H1 (cell line): ENCODE measurements around the gene TM9SF3. TPM values are rescaled to one million over a fixed set of nuclear protein-coding genes. Genes with fewer than 3 reads are reported as not detected.
A peak's percentile ranks its signal among the peaks of the same experiment; 100 is the strongest.

Experiments
- CTCF ChIA-PET: fragments of 300-600 bp; sonication (Branson Sonifier 250); formaldehyde crosslinking; loops from one replicate; lab custom pipeline; 2021; ENCODE audit not compliant: partially characterized antibody; lab: Charles Lee
- POLR2A ChIA-PET: fragments of 300-600 bp; sonication (Branson Sonifier 250); formaldehyde crosslinking; loops from one replicate; lab custom pipeline; 2021; ENCODE audit warnings: inconsistent platforms; ENCODE audit not compliant: partially characterized antibody; lab: Charles Lee
- DNase-seq, 2 experiments: peaks; one replicate each; pipeline versions ENCODE4 v3.0.0 to v3.0.0-alpha.2; 2010 to 2022; ENCODE audit warnings: low spot score in 2 of 2, low read depth in 1 of 2, mixed read lengths in 1 of 2
- FAIRE-seq: peaks from 2 replicates; lab custom pipeline; 2011; peaks lifted over from hg19 to GRCh38; lab: Jason Lieb, UNC
- H2AFZ ChIP-seq: 2 replicates; pipeline ENCODE4 v1.8.1; 2012; ENCODE audit warnings: low read length, inconsistent platforms
- H2AK5ac ChIP-seq: 2 replicates; pipeline ENCODE4 v1.6.1; 2013; ENCODE audit warnings: low read depth, low read length
- H2BK120ac ChIP-seq: replicated peaks from 2 replicates; pipeline ENCODE3; 2013; ENCODE audit warnings: low read depth, low read length, inconsistent platforms
- H2BK12ac ChIP-seq: 2 replicates; pipeline ENCODE4 v1.6.1; 2013; ENCODE audit warnings: low read depth, low read length
- H2BK15ac ChIP-seq: 2 replicates; pipeline ENCODE4 v1.6.1; 2013; ENCODE audit warnings: low read length
- H2BK20ac ChIP-seq: 2 replicates; pipeline ENCODE4 v1.6.1; 2013; ENCODE audit warnings: low read length
- H2BK5ac ChIP-seq: 2 replicates; pipeline ENCODE4 v1.6.1; 2013; ENCODE audit warnings: low read depth, low read length
- H3K14ac ChIP-seq: 2 replicates; pipeline ENCODE4 v1.6.1; 2013; ENCODE audit warnings: inconsistent platforms; ENCODE audit not compliant: insufficient read length
- H3K18ac ChIP-seq: 2 replicates; pipeline ENCODE4 v1.6.1; 2013; ENCODE audit warnings: low read length; ENCODE audit errors: extremely low read depth
- H3K23ac ChIP-seq: 2 replicates; pipeline ENCODE4 v1.6.1; 2013; ENCODE audit warnings: inconsistent platforms; ENCODE audit not compliant: insufficient read length
- H3K23me2 ChIP-seq: 2 replicates; pipeline ENCODE4 v1.6.1; 2013; ENCODE audit warnings: low read depth, low read length
- H3K27ac ChIP-seq: 2 replicates; pipeline ENCODE4 v1.6.1; 2011; ENCODE audit warnings: low read depth, low read length, inconsistent platforms
- H3K27me3 ChIP-seq, 4 experiments: replicated peaks in 1 of 4; 1 replicate in 1 of 4; 2 replicates in 3 of 4; pipeline versions ENCODE4 v1.6.1 to v1.8.1; 2011 to 2013; ENCODE audit warnings: low read length in 3 of 4, mild to moderate bottlenecking in 3 of 4, inconsistent platforms in 2 of 4, mixed read lengths in 2 of 4, moderate library complexity in 1 of 4; ENCODE audit not compliant: control insufficient read depth in 3 of 4, insufficient read depth in 3 of 4; ENCODE audit errors: extremely low read depth in 1 of 4
- H3K36me3 ChIP-seq, 4 experiments: 2 replicates each; pipeline versions ENCODE4 v1.6.1 to v1.8.1; 2011 to 2013; ENCODE audit warnings: mild to moderate bottlenecking in 4 of 4, low read length in 3 of 4, moderate library complexity in 2 of 4, control low read depth in 1 of 4, inconsistent platforms in 1 of 4; ENCODE audit not compliant: insufficient read depth in 4 of 4, control insufficient read depth in 2 of 4
- H3K4ac ChIP-seq: replicated peaks from 2 replicates; pipeline ENCODE3; 2013; ENCODE audit warnings: low read length, low read depth, mixed read lengths, inconsistent platforms; ENCODE audit not compliant: insufficient read length
- H3K4me1 ChIP-seq, 4 experiments: replicated peaks in 1 of 4; 1 replicate in 1 of 4; 2 replicates in 3 of 4; pipeline versions ENCODE4 v1.6.1 to v1.8.1; 2011 to 2013; ENCODE audit warnings: low read length in 3 of 4, inconsistent platforms in 2 of 4, mixed read lengths in 1 of 4; ENCODE audit not compliant: insufficient read depth in 4 of 4, control insufficient read depth in 3 of 4
- H3K4me2 ChIP-seq, 2 experiments: 2 replicates each; pipeline versions ENCODE4 v1.6.1 to v1.8.1; 2011 to 2013; ENCODE audit warnings: low read depth in 2 of 2, low read length in 2 of 2, control low read depth in 1 of 2, inconsistent platforms in 1 of 2, mild to moderate bottlenecking in 1 of 2; ENCODE audit not compliant: insufficient read depth in 1 of 2
- H3K4me3 ChIP-seq, 4 experiments: fragments of 200-600, 300-600 bp in 1 of 4; sonication (generic), shearing (Covaris generic), sonication (Bioruptor Twin) in 1 of 4; 2 replicates each; pipeline versions ENCODE4 v1.5.1 to v1.8.1; 2011 to 2016; ENCODE audit warnings: low read length in 4 of 4, low read depth in 3 of 4, control low read depth in 2 of 4, inconsistent platforms in 2 of 4, mild to moderate bottlenecking in 2 of 4, mixed read lengths in 1 of 4, moderate library complexity in 1 of 4; ENCODE audit not compliant: insufficient read depth in 2 of 4; ENCODE audit errors: extremely low read depth in 1 of 4
- H3K56ac ChIP-seq: replicated peaks from 2 replicates; pipeline ENCODE3; 2013; ENCODE audit warnings: low read depth, mild to moderate bottlenecking, mixed read lengths, low read length, inconsistent platforms; ENCODE audit not compliant: insufficient read length
- H3K79me1 ChIP-seq: 2 replicates; pipeline ENCODE4 v1.6.1; 2013; ENCODE audit warnings: low read depth, low read length, control low read depth
- H3K79me2 ChIP-seq, 2 experiments: 2 replicates each; pipeline versions ENCODE4 v1.6.1 to v1.8.1; 2012 to 2013; ENCODE audit warnings: low read length in 2 of 2, mild to moderate bottlenecking in 2 of 2, inconsistent platforms in 1 of 2; ENCODE audit not compliant: insufficient read depth in 2 of 2, control insufficient read depth in 1 of 2
- H3K9ac ChIP-seq, 4 experiments: replicated peaks in 1 of 4; 1 replicate in 1 of 4; 2 replicates in 3 of 4; pipeline versions ENCODE4 v1.6.1 to v1.8.1; 2011 to 2013; ENCODE audit warnings: low read depth in 3 of 4, low read length in 3 of 4, control low read depth in 2 of 4, mild to moderate bottlenecking in 2 of 4, moderate library complexity in 2 of 4, inconsistent platforms in 1 of 4; ENCODE audit errors: extremely low read depth in 1 of 4
- H3K9me3 ChIP-seq, 2 experiments: 2 replicates each; pipeline versions ENCODE4 v1.6.1 to v1.8.1; 2012 to 2013; ENCODE audit warnings: mild to moderate bottlenecking in 2 of 2, moderate library complexity in 2 of 2, control low read depth in 1 of 2, inconsistent platforms in 1 of 2, low read depth in 1 of 2, low read length in 1 of 2, mixed read lengths in 1 of 2; ENCODE audit not compliant: insufficient read depth in 2 of 2
- H4K20me1 ChIP-seq, 2 experiments: replicated peaks in 1 of 2; 2 replicates each; pipeline versions ENCODE3 to v1.8.1; 2011 to 2013; ENCODE audit warnings: inconsistent platforms in 2 of 2, low read length in 2 of 2, mild to moderate bottlenecking in 1 of 2; ENCODE audit not compliant: insufficient read depth in 2 of 2, control insufficient read depth in 1 of 2
- H4K5ac ChIP-seq: 2 replicates; pipeline ENCODE4 v1.6.1; 2013; ENCODE audit warnings: low read length, low read depth, mixed read lengths, inconsistent platforms; ENCODE audit not compliant: insufficient read length
- H4K8ac ChIP-seq: 2 replicates; pipeline ENCODE4 v1.8.0; 2013; ENCODE audit warnings: mild to moderate bottlenecking, moderate library complexity, low read length, inconsistent platforms; ENCODE audit not compliant: insufficient read depth; ENCODE audit errors: extremely low read depth
- H4K91ac ChIP-seq: replicated peaks from 2 replicates; pipeline ENCODE3; 2013; ENCODE audit warnings: low read length, mixed read lengths, inconsistent platforms; ENCODE audit not compliant: insufficient read length
- ASH2L ChIP-seq: fragments of 200-600, 300-600 bp; sonication (generic); IDR thresholded peaks from one replicate; pipeline ENCODE4 v1.7.1; 2017; ENCODE audit warnings: low read length
- CBX5 ChIP-seq: fragments of 300-800, 300-1000 bp; sonication (generic); IDR thresholded peaks from 2 replicates; pipeline ENCODE4 v1.7.1; 2016; ENCODE audit warnings: antibody characterized with exemption, low read length, low read depth
- RNF2 ChIP-seq: fragments of 200-900, 300-1000 bp; sonication (generic); IDR thresholded peaks from 2 replicates; pipeline ENCODE4 v1.7.1; 2016; ENCODE audit warnings: borderline replicate concordance, low read depth, mild to moderate bottlenecking, antibody characterized with exemption, low read length; ENCODE audit not compliant: poor library complexity, severe bottlenecking; ENCODE audit errors: missing control alignments
- RXRA ChIP-seq: IDR thresholded peaks from 2 replicates; pipeline ENCODE4 v1.6.1; 2011; ENCODE audit warnings: low read depth, mild to moderate bottlenecking, low read length, moderate library complexity; ENCODE audit not compliant: insufficient read depth
- SIN3A ChIP-seq, 2 experiments: IDR thresholded peaks in 1 of 2; conservative IDR thresholded peaks in 1 of 2; 2 replicates each; pipeline ENCODE4 v1.6.1; 2011 to 2012; ENCODE audit warnings: low read length in 2 of 2, improper control_type of control experiment in 1 of 2, low read depth in 1 of 2, mild to moderate bottlenecking in 1 of 2
- WGBS, 2 experiments: shearing (Covaris generic) in 1 of 2; methylation state at CpG; one replicate each; pipeline versions ENCODE4 v1.1.6 to v1.1.7; 2013 to 2015; ENCODE audit warnings: low lambda C conversion rate in 2 of 2, mixed read lengths in 2 of 2, inconsistent platforms in 1 of 2, low coverage in 1 of 2, missing lambda C conversion rate in 1 of 2; ENCODE audit not compliant: insufficient replicate concordance in 2 of 2, insufficient coverage in 1 of 2, insufficient read length in 1 of 2; ENCODE audit errors: extremely low coverage in 1 of 2, missing lambda C conversion rate in 1 of 2; 5-methylcytosine and 5-hydroxymethylcytosine counted together
- polyA plus RNA-seq, 7 experiments: library from polyadenylated mRNA; depleted of rRNA in 3 of 7; stranded (reverse) in 5 of 7; unstranded in 2 of 7; fragments of >200 nt in 5 of 7; fragments of 200-250 nt in 2 of 7; gene quantifications; 1 replicate in 5 of 7; 2 replicates in 1 of 7; 4 replicates in 1 of 7; pipeline versions ENCODE4 v1.2.1 to v1.2.3, GENCODE V29; 2011 to 2013; ENCODE audit warnings: missing spikeins in 2 of 7, mixed read lengths in 2 of 7
- total RNA-seq: library from RNA; stranded (reverse); fragmentation: NEBNext Ultra II Directional; extraction: Animal tissue kit (Norgen Biotek cat#: 25700); gene quantifications from 2 replicates; pipeline ENCODE4 v1.2.1, GENCODE V29; 2021

Gene TM9SF3
- total and polyA plus RNA-seq, 2 of the 8 experiments (the other 6 are each of a cell fraction or from before 2014, with no cell fraction given): 123 to 127 TPM

DNA sequence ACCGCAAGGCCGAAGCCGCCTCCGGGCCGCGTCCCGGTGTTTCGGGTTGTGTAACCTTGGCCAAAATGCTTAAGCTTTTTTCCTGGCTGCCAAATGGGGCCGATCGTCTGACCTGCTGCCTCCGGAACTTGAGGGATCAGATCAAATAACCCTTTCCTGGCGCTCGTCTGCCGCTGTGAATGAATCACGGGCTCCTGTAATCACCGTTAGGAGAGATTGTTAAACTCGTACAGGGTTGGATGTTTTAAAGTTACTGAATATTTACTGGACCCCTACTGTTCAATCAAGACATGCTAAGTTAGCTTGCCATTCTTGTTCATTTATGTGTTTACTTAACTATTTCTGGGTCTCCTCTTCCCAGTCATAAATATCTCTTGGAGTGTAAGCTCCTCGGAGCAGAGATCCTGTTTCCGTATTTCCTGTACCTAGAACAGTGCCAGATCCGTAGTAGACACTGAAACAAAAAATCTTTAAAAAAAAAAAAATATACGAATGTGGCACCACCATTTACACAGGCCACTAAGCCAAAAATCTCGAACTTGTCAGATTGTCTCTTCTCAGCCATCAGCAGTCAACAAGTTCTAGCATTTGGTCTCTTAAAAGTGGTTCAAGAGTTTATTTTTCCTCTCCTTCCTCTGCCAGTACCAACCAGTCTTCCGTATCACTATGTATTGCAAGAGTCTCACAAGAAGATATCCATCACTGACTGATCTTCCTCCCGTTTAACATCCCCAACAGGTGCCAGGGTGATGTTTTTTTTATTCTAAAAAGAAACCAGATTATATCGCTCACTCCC lies 650 bp upstream of the TM9SF3 start:
- no peak overlapping the region for H3K23ac ChIP-seq
- peak overlapping the region; percentile 92; the same call in 1 of the 2 replicates for H4K8ac ChIP-seq
- DNase-seq (no peak), FAIRE-seq (no peak)
- no peaks in the 10 kb centered on the region for H3K27me3 ChIP-seq
- H3K23me2 ChIP-seq: peaks cover 4% of the 10 kb centered on the region
- H2AFZ ChIP-seq: peak overlapping the region; percentile 75; the same call in 1 of the 2 replicates
- POLR2A ChIA-PET: interaction anchor here (1.1 to 1.3 kb wide), 3 partner anchors 9 to 20 kb away, joined by 3 to 5 read pairs (median 3); no protein-coding TSS in a partner anchor
- peak overlapping the region; percentile 8 for H4K5ac ChIP-seq
- no peak overlapping the region for H2BK20ac ChIP-seq
- no peaks in the 10 kb centered on the region for H3K9me3 ChIP-seq
- peak overlapping the region; percentile 78; the same call in 1 of the 2 replicates for H3K18ac ChIP-seq
- H3K4me2 ChIP-seq: peak overlapping the region; percentile 77 to 95
- H3K27ac ChIP-seq: peak overlapping the region; percentile 96
- H2BK12ac ChIP-seq: no peak overlapping the region
- 0 out of 2 replicates have a peak overlapping the region, but pooled peaks have one; percentile 60 for H2BK5ac ChIP-seq
- H3K4ac ChIP-seq: no peak overlapping the region
- no peak overlapping the region for H2BK120ac ChIP-seq
- peaks cover 11 to 41% of the 10 kb centered on the region in 2 experiments for H3K79me2 ChIP-seq
- peak overlapping the region; percentile 43 for H3K56ac ChIP-seq
- no peak overlapping the region for H2AK5ac ChIP-seq
- H3K4me3 ChIP-seq: peak overlapping the region; percentile 76 to 96 (median 86)
- peak overlapping the region; percentile 2 for H4K91ac ChIP-seq
- H3K36me3 ChIP-seq: no peaks in the 10 kb centered on the region
- CTCF ChIA-PET: no interaction called here
- H3K4me1 ChIP-seq: peaks cover 0 to 10% (median 2%) of the 10 kb centered on the region in 4 experiments; a peak in 4 of 7 replicates
- peaks cover 4 to 7% of the 10 kb centered on the region in 2 experiments for H4K20me1 ChIP-seq
- no peak overlapping the region for H3K14ac ChIP-seq
- peak overlapping the region; percentile 80 to 98 (median 94) for H3K9ac ChIP-seq
- no peak overlapping the region for H2BK15ac ChIP-seq
- 21% methylated on average over 25 of the region's 25 CpGs; no CpG with 5 or more reads in 1 of the 2 experiments for WGBS, 2 experiments
- no peaks in the 10 kb centered on the region for H3K79me1 ChIP-seq
- TF ChIP-seq RXRA (no peak), CBX5 (no peak), RNF2 (no peak), ASH2L (peak; percentile 22), SIN3A (conservative IDR thresholded peaks at IDR 0.05 in 1 of 2, IDR thresholded peaks at IDR 0.05 in 1 of 2; ENCODE audit: low read depth in 1 of 2, low read length in 2 of 2) (no peak)
